ENCODE measurements around the gene PPT2.

- TF ChIP-seq, protein P1, sequence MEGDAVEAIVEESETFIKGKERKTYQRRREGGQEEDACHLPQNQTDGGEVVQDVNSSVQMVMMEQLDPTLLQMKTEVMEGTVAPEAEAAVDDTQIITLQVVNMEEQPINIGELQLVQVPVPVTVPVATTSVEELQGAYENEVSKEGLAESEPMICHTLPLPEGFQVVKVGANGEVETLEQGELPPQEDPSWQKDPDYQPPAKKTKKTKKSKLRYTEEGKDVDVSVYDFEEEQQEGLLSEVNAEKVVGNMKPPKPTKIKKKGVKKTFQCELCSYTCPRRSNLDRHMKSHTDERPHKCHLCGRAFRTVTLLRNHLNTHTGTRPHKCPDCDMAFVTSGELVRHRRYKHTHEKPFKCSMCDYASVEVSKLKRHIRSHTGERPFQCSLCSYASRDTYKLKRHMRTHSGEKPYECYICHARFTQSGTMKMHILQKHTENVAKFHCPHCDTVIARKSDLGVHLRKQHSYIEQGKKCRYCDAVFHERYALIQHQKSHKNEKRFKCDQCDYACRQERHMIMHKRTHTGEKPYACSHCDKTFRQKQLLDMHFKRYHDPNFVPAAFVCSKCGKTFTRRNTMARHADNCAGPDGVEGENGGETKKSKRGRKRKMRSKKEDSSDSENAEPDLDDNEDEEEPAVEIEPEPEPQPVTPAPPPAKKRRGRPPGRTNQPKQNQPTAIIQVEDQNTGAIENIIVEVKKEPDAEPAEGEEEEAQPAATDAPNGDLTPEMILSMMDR (IDR thresholded peaks at IDR 0.05): no peak
- TF ChIP-seq POLR2A (IDR thresholded peaks at IDR 0.05) (peak; percentile 89 to 98), POLR2AphosphoS5 (IDR thresholded peaks at IDR 0.05) (peak; percentile 85 to 97 (median 97))
Measured at GRCh38 chr6:32195902-32196681, 42.2 kb downstream of the PPT2 start.

Data from suprapubic skin (tissue), 4 donors.